Esophagus squamous epithelium (tissue), 5 donors: Measurements from ENCODE around the gene OR6S1. TPM values are rescaled to one million over a fixed set of nuclear protein-coding genes. Genes with fewer than 3 reads are reported as not detected.
"Not testable (repeated sequence)": the region's sequence is repeated elsewhere in the genome, so short reads cannot be mapped to it uniquely, and the experiment has no call there.

Experiments
- DNase-seq: peaks from one replicate; lab custom pipeline; 2025; lab: John Stamatoyannopoulos, UW
- H3K27ac ChIP-seq, 4 donors: fragments of 200-600 bp; sonication (generic); one replicate each; pipeline ENCODE4 v1.5.1; 2016 to 2019; ENCODE audit warnings: mild to moderate bottlenecking in 1 of 4
- H3K27me3 ChIP-seq, 4 donors: fragments of 200-600 bp; sonication (generic); 1 replicate in 3 of 4; 2 replicates in 1 of 4; pipeline versions ENCODE4 v1.5.1 to v1.6.0; 2017 to 2021; ENCODE audit warnings: antibody characterized with exemption in 1 of 4
- H3K36me3 ChIP-seq, 3 donors: fragments of 200-600 bp; sonication (generic); one replicate each; pipeline ENCODE4 v1.5.1; 2016 to 2019
- H3K4me1 ChIP-seq, 3 donors: fragments of 200-600 bp; sonication (generic); one replicate each; pipeline ENCODE4 v1.5.1; 2017 to 2019
- H3K4me3 ChIP-seq, 4 donors: fragments of 200-600 bp; sonication (generic); 1 replicate in 3 of 4; 2 replicates in 1 of 4; pipeline ENCODE4 v1.5.1; 2016 to 2019; ENCODE audit warnings: mild to moderate bottlenecking in 2 of 4, moderate library complexity in 1 of 4
- H3K9me3 ChIP-seq, 3 donors: fragments of 200-600 bp; sonication (generic); one replicate each; pipeline ENCODE4 v1.5.1; 2016 to 2019
- POLR2A ChIP-seq, 4 donors: fragments of 450-650 bp; IDR thresholded peaks; one replicate each; pipeline ENCODE4 v1.6.1; 2017; ENCODE audit warnings: antibody characterized with exemption in 4 of 4, mild to moderate bottlenecking in 4 of 4, moderate library complexity in 3 of 4
- WGBS, 2 donors: methylation state at CpG; one replicate each; pipeline ENCODE4 v1.1.5; 2018; 5-methylcytosine and 5-hydroxymethylcytosine counted together
- intact Hi-C: fragments of 100-400 bp; cut with DNase I; formaldehyde crosslinking; loops from one replicate; pipeline ENCODE4 v1.15.0; 2022
- small RNA-seq, 4 donors: library from RNA; depleted of rRNA; stranded (forward); fragments of <200 nt; gene quantifications; one replicate each; pipeline ENCODE3, GENCODE V24; 2016
- total RNA-seq, 4 donors: library from RNA; depleted of rRNA; stranded (reverse); fragments of >200 nt; gene quantifications; one replicate each; pipeline ENCODE4 v1.1.0, GENCODE V29; 2016
- TF ChIP-seq, protein P1 (sequence below), 6 experiments: fragments of 450-650 bp in 4 of 6; fragments of 200-600 bp in 2 of 6; sonication (generic) in 2 of 6; IDR thresholded peaks; one replicate each; pipeline ENCODE4 v1.5.1; 2016 to 2019; ENCODE audit warnings: antibody characterized with exemption in 6 of 6, mild to moderate bottlenecking in 4 of 6, moderate library complexity in 4 of 6
- donor health status: DM: yes; HTN: yes; CAD: no.

OR6S1 gene
- total RNA-seq, 4 donors from 2014 or later, result not detected

DNA sequence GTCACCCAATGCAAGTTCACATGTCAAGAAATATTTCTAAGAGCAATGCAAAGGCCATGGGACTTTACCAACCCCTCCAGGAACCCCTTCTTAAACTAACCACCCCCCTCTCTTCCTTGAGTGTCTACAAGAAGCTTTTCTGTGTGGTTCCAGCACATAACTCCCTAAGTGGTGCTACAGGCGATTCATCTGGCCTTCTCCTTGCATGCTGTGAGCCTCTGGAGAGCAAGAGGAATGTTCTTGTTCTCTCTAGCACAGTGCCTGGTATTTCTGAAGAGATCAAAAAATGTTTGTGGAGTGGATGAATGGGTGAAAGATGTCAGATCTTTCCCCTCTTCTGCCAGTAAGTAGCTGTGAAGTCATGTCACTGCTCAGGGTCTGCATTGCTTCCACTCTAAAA is 44.4 kb downstream of the OR6S1 start:
- H3K9me3 ChIP-seq, result no peaks in the 10 kb centered on the region
- no peak for TF ChIP-seq POLR2A (IDR thresholded peaks at IDR 0.05)
- TF ChIP-seq, protein P1, sequence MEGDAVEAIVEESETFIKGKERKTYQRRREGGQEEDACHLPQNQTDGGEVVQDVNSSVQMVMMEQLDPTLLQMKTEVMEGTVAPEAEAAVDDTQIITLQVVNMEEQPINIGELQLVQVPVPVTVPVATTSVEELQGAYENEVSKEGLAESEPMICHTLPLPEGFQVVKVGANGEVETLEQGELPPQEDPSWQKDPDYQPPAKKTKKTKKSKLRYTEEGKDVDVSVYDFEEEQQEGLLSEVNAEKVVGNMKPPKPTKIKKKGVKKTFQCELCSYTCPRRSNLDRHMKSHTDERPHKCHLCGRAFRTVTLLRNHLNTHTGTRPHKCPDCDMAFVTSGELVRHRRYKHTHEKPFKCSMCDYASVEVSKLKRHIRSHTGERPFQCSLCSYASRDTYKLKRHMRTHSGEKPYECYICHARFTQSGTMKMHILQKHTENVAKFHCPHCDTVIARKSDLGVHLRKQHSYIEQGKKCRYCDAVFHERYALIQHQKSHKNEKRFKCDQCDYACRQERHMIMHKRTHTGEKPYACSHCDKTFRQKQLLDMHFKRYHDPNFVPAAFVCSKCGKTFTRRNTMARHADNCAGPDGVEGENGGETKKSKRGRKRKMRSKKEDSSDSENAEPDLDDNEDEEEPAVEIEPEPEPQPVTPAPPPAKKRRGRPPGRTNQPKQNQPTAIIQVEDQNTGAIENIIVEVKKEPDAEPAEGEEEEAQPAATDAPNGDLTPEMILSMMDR (IDR thresholded peaks at IDR 0.05), result no peak
- intact Hi-C loops, result no loop called here
- H3K27me3 ChIP-seq, result no peaks in the 10 kb centered on the region
- H3K36me3 ChIP-seq, result no peaks in the 10 kb centered on the region
- 67 to 100% methylated on average over 1 of the region's 1 CpG for WGBS, 2 donors
- H3K4me1 ChIP-seq, result no peaks in the 10 kb centered on the region
- DNase-seq, result no peak
- no peak overlapping the region for H3K4me3 ChIP-seq
- no peak overlapping the region for H3K27ac ChIP-seq

DNA sequence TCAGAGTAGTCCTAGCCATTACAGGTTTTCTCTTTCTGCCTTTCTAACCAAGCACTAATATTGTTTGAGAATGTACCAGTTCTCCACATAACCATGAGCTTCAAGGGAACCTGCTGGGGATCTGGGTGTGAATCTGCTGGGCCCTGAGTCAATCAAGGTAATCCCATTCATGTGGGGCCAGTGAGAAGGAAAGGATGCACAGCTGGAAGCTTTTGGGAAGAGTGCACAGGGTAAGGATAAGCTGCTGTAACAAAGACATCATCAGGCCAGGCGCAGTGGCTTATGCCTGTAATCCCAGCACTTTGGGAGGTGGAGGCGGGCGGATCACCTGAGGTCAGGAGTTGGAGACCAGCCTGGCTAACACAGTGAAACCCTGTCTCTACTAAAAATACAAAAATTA is 45.8 kb downstream of the OR6S1 start:
- intact Hi-C loops, H3K4me3 ChIP-seq, DNase-seq, H3K27me3 ChIP-seq, H3K27ac ChIP-seq, H3K9me3 ChIP-seq, H3K4me1 ChIP-seq, H3K36me3 ChIP-seq: not testable (repeated sequence)
- WGBS, 2 donors, result 92 to 94% methylated on average over 2 to 3 of the region's 3 CpGs

DNA sequence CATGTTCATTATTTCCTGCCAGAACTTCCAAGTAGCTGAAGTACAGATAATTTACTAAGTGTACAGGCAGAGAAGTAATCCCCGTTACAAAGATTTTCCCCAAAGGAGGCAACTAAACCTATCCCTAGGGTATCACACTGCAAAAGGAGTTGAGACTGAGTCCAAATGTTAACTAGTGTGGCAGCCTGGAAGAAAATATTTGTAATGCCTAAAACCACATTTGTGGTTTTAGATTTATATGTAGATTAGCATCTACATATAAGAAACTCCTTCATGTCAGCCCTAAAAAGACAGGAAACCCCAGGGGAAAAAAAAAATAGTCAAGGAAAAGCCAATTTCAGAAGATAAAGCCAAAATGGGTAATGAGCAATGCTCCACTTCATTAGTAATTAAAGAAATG is 48.9 kb downstream of the OR6S1 start:
- H3K27ac ChIP-seq, result no peak overlapping the region
- H3K9me3 ChIP-seq, result no peaks in the 10 kb centered on the region
- intact Hi-C loops, result no loop called here
- H3K4me1 ChIP-seq, result no peaks in the 10 kb centered on the region
- TF ChIP-seq, protein P1 (IDR thresholded peaks at IDR 0.05), result no peak
- TF ChIP-seq POLR2A (IDR thresholded peaks at IDR 0.05), result no peak
- H3K27me3 ChIP-seq, result no peaks in the 10 kb centered on the region
- 50 to 61% methylated on average over 1 of the region's 1 CpG for WGBS, 2 donors
- H3K36me3 ChIP-seq, result no peaks in the 10 kb centered on the region
- no peak overlapping the region for H3K4me3 ChIP-seq
- DNase-seq, result no peak

DNA sequence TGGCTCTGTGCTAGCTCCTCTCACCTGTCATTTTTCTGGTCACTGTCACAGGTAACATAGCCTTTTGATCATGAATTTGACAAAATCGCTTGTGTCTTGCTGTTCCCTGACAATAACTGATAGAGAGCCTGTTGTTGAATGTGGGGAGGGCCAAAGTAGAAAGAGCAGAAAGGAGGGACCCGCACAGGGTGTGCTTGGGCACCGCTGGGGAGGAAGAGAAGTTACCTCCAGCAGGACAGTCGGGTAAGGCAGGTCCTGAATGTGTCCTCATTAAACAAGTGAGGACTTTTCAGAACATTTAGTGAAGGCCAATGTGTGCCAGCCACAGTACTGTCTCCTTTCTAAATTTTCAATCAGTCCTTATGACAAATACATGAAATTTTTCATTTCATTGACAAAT is 50.3 kb downstream of the OR6S1 start, which contains the start of gene RNASE12:
RNASE12 (minus strand) TSS at position 142 of the 400 bp plus-strand sequence. CDS start 653 bp downstream, outside the sequence.
- 54 to 93% methylated on average over 2 of the region's 4 CpGs for WGBS, 2 donors
- no peak for DNase-seq
- intact Hi-C loops, result no loop called here
- Histone ChIP-seq H3K4me1 (no peaks in the 10 kb centered on the region), H3K27me3 (no peaks in the 10 kb centered on the region), H3K27ac (no peak within 1 kb of the TSS), H3K9me3 (no peaks in the 10 kb centered on the region), H3K4me3 (no peak within 1 kb of the TSS), H3K36me3 (no peaks in the 10 kb centered on the region)
- TF ChIP-seq POLR2A (IDR thresholded peaks at IDR 0.05), result no peak
- TF ChIP-seq, protein P1 (IDR thresholded peaks at IDR 0.05), result no peak

Small RNA genes within 50 kb of the gene (small RNA-seq; reads per million reads assigned to genes)
- gene RF00019, result 0 reads per million in 4 donors

Other genes starting within 250 kb of the OR6S1 start
- 10 to 100 TPM; 13.4 to 16.6 (median 14.7) TPM for gene TEP1, start 228.2 kb downstream of the OR6S1 start, total RNA-seq
- gene KLHL33, start 205.5 kb downstream of the OR6S1 start, total RNA-seq, result under 1 TPM in 1 of 4 donors, not detected in 3; 0.57 TPM
- gene OSGEP, start 186.9 kb downstream of the OR6S1 start, total RNA-seq, result 10 to 100 TPM; 22.3 to 41.6 (median 26.6) TPM
- gene APEX1, start 186.5 kb downstream of the OR6S1 start, total RNA-seq, result 100 to 1,000 TPM in 3 of 4 donors, 10 to 100 TPM in 1; 75.7 to 132 (median 115) TPM
- 10 to 100 TPM; 15.8 to 25.7 (median 19.1) TPM for gene PIP4P1, start 180.3 kb downstream of the OR6S1 start, total RNA-seq
- gene PNP, start 172.3 kb downstream of the OR6S1 start, total RNA-seq, result 100 to 1,000 TPM in 2 of 4 donors, 10 to 100 TPM in 2; 84.4 to 155 (median 104) TPM
- not detected for gene RNASE10, start 136.2 kb downstream of the OR6S1 start, total RNA-seq
- gene RNASE9, start 80.6 kb downstream of the OR6S1 start, total RNA-seq, result not detected
- gene RNASE11, start 53.7 kb downstream of the OR6S1 start, total RNA-seq, result not detected
- gene RNASE12, start 50.3 kb downstream of the OR6S1 start, total RNA-seq, result not detected
- 10 to 100 TPM in 2 of 4 donors, 1 to 10 TPM in 2; 4.0 to 73.1 (median 19.5) TPM for gene RNASE4, start 42.9 kb upstream of the OR6S1 start, total RNA-seq
- gene ANG, start 47.1 kb upstream of the OR6S1 start, total RNA-seq, result 10 to 100 TPM in 1 of 4 donors, 1 to 10 TPM in 3; 1.4 to 15.1 (median 5.8) TPM
- not detected for gene EDDM3A, start 104.2 kb upstream of the OR6S1 start, total RNA-seq
- gene EDDM3B, start 126.7 kb upstream of the OR6S1 start, total RNA-seq, result not detected
- 10 to 100 TPM in 2 of 4 donors, under 1 TPM in 2; 0.26 to 22.3 (median 7.1) TPM for gene RNASE6, start 139.6 kb upstream of the OR6S1 start, total RNA-seq
- gene RNASE1, start 161.2 kb upstream of the OR6S1 start, total RNA-seq, result 100 to 1,000 TPM in 2 of 4 donors, 10 to 100 TPM in 2; 12.0 to 297 (median 61.0) TPM
- gene RNASE3, start 249.7 kb upstream of the OR6S1 start, total RNA-seq, result not detected